ENCODE data around the gene AKAP4. TPM values are rescaled to one million over a fixed set of nuclear protein-coding genes. Genes with fewer than 3 reads are reported as not detected.

The AKAP4 gene
- total RNA-seq, 1 experiment from 2014 or later = not detected

DNA sequence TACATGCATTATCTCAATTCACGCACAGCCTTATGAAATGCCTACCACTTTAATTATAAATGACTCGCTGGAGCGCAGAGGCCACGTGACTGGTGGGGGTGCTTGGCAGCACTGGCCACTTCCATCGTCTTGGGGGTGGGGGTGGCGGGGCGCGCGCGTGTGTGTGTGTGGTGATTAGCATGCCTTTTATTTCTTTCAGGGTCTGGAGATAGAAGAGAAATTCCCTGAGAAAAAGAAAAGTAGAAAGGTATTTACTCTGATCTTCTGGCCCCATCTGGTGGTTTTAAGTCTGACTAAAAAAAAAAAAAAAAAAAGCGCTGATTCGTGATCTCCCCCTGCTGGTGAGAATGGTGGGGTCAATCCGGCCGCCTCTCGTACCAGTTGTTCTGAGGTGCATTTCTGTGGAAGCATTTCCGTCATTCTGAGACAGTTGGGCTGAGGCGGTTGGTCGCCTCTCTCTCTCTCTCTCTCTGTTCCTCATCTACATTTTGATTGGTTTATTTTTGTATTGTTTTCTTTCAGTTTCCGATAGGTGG, 3.6 kb upstream of the AKAP4 start, which contains the start of gene CCNB3:
Gene CCNB3 (plus strand): TSS at position 402 of the 536 bp plus-strand sequence. CDS start 80,399 bp downstream, outside the sequence.
- no peak within 1 kb of the TSS for H3K4me3 ChIP-seq (ENCODE audit: low read depth, low read length)
- no TSS peak for BruUV-seq (replicated peaks)

DNA sequence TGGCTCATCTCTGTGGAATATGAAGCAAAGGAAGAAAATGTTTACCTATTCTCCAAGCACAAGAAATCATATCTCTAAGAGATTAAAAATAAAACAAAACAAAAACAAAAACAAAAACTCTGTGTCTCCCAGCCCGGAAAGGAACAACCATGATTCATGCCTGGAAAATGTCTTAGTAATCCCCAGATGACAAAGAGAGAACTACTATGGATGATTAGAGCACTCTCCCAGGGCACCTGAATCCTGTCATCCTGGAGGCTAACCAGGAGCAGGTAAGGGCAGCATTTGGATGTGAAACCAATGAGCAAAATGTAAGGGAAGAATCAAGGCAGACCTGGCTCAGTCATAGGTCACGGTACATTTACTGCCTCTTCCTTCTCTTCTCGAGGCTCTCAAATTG, 1.7 kb upstream of the AKAP4 start:
- Histone ChIP-seq H3K4me3 (ENCODE audit: low read depth, low read length) (no peak overlapping the region), H3K9me3 (no peaks in the 10 kb centered on the region), H3K4me1 (peaks cover 18% of the 10 kb centered on the region), H3K27me3 (replicated peaks; ENCODE audit: control insufficient read depth, insufficient read depth, low read length) (no peaks in the 10 kb centered on the region), H3K36me3 (ENCODE audit: control insufficient read depth, insufficient read depth, low read length) (no peaks in the 10 kb centered on the region)
- Mint-ChIP-seq H3K27ac (ENCODE audit: unreplicated experiment) (peak overlapping the region; percentile 90), H3K4me1 (ENCODE audit: low read depth, unreplicated experiment) (peaks cover 17% of the 10 kb centered on the region), H3K9me3 (ENCODE audit: unreplicated experiment) (no peaks in the 10 kb centered on the region), H3K27me3 (ENCODE audit: insufficient read depth, unreplicated experiment) (no peaks in the 10 kb centered on the region), H3K4me3 (ENCODE audit: unreplicated experiment) (peak overlapping the region; percentile 25), H3K36me3 (ENCODE audit: insufficient read depth, unreplicated experiment) (no peaks in the 10 kb centered on the region)
- BruUV-seq (replicated peaks) = no TSS peak
- POLR2A ChIA-PET = no interaction called here
- CTCF ChIA-PET = interaction anchor here (0.6 to 1.3 kb wide), 2 partner anchors 89 to 102 kb away, joined by 3 to 5 read pairs; no protein-coding TSS in a partner anchor
- DNase-seq = no peak
- intact Hi-C loops (cut with micrococcal nuclease; ENCODE audit: unreplicated experiment) = loop anchor here (5.0 kb wide), 1 partner anchor 245 kb away; no protein-coding TSS in a partner anchor
- TF ChIP-seq, protein P1, sequence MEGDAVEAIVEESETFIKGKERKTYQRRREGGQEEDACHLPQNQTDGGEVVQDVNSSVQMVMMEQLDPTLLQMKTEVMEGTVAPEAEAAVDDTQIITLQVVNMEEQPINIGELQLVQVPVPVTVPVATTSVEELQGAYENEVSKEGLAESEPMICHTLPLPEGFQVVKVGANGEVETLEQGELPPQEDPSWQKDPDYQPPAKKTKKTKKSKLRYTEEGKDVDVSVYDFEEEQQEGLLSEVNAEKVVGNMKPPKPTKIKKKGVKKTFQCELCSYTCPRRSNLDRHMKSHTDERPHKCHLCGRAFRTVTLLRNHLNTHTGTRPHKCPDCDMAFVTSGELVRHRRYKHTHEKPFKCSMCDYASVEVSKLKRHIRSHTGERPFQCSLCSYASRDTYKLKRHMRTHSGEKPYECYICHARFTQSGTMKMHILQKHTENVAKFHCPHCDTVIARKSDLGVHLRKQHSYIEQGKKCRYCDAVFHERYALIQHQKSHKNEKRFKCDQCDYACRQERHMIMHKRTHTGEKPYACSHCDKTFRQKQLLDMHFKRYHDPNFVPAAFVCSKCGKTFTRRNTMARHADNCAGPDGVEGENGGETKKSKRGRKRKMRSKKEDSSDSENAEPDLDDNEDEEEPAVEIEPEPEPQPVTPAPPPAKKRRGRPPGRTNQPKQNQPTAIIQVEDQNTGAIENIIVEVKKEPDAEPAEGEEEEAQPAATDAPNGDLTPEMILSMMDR (IDR thresholded peaks at IDR 0.05; ENCODE audit: insufficient read depth in 1 of 2, low read depth in 1 of 2, low read length in 1 of 2, severe bottlenecking in 1 of 2, unreplicated experiment in 1 of 2) = no peak

More for the DNA sequence above, 3.6 kb upstream of the AKAP4 start, which contains the start of gene CCNB3:
- no peaks in the 10 kb centered on the region for H3K36me3 ChIP-seq (ENCODE audit: control insufficient read depth, insufficient read depth, low read length)
- peak; percentile 70 to 71 for DNase-seq
- no peaks in the 10 kb centered on the region for H3K27me3 Mint-ChIP-seq (ENCODE audit: insufficient read depth, unreplicated experiment)
- no peaks in the 10 kb centered on the region for H3K9me3 ChIP-seq
- no peaks in the 10 kb centered on the region for H3K36me3 Mint-ChIP-seq (ENCODE audit: insufficient read depth, unreplicated experiment)
- TF ChIP-seq, protein P1 (IDR thresholded peaks at IDR 0.05; ENCODE audit: insufficient read depth in 1 of 2, low read depth in 1 of 2, low read length in 1 of 2, severe bottlenecking in 1 of 2, unreplicated experiment in 1 of 2) = peak; percentile 60 to 77
- peaks cover 18% of the 10 kb centered on the region for H3K4me1 ChIP-seq
- ChIA-PET CTCF (interaction anchor here (1.3 kb wide), 1 partner anchor 104 kb away, joined by 10 read pairs; no protein-coding TSS in a partner anchor), POLR2A (interaction anchor here (0.7 kb wide), 1 partner anchor 102 kb away, joined by 8 read pairs; no protein-coding TSS in a partner anchor)
- peaks cover 17% of the 10 kb centered on the region for H3K4me1 Mint-ChIP-seq (ENCODE audit: low read depth, unreplicated experiment)
- peak within 1 kb of the TSS; percentile 45 for H3K27ac Mint-ChIP-seq (ENCODE audit: unreplicated experiment)
- H3K9me3 Mint-ChIP-seq (ENCODE audit: unreplicated experiment) = no peaks in the 10 kb centered on the region
- H3K27me3 ChIP-seq (replicated peaks; ENCODE audit: control insufficient read depth, insufficient read depth, low read length) = no peaks in the 10 kb centered on the region
- H3K4me3 Mint-ChIP-seq (ENCODE audit: unreplicated experiment) = peak within 1 kb of the TSS; percentile 39
- intact Hi-C loops (cut with micrococcal nuclease; ENCODE audit: unreplicated experiment) = loop anchor here (1.0 to 5.0 kb wide), 5 partner anchors 96 to 320 kb away; no protein-coding TSS in a partner anchor

DNA sequence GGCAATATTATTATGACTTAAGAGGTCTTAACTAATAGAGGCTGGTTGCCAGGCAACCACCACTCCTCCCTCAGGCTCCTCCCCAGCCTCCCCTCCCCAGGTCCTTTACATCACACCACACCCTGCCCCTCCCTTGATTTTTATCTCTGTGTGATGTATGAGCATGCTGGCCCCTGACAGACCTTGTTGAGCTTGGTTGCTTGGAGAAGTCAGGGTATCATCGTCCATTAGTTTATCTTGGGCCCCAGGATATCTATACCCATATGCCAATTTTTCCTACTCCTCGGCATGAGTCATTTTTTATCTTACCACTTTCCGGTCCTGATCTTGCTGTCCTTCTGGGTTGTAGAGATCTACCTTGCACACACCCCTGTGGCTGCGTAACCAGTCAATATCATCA, 2.5 kb downstream of the AKAP4 start:
- peaks cover 12% of the 10 kb centered on the region; the same call in 1 of the 2 replicates for H3K4me1 ChIP-seq
- H3K4me3 Mint-ChIP-seq (ENCODE audit: unreplicated experiment) = no peak overlapping the region
- H3K36me3 Mint-ChIP-seq (ENCODE audit: insufficient read depth, unreplicated experiment) = no peaks in the 10 kb centered on the region
- TF ChIP-seq, protein P1 (IDR thresholded peaks at IDR 0.05; ENCODE audit: insufficient read depth in 1 of 2, low read depth in 1 of 2, low read length in 1 of 2, severe bottlenecking in 1 of 2, unreplicated experiment in 1 of 2) = no peak
- H3K27me3 Mint-ChIP-seq (ENCODE audit: insufficient read depth, unreplicated experiment) = no peaks in the 10 kb centered on the region
- H3K36me3 ChIP-seq (ENCODE audit: control insufficient read depth, insufficient read depth, low read length) = no peaks in the 10 kb centered on the region
- intact Hi-C loops (cut with micrococcal nuclease; ENCODE audit: unreplicated experiment) = no loop called here
- ChIA-PET CTCF (interaction anchor here (0.6 to 1.4 kb wide), 2 partner anchors 98 to 263 kb away, joined by 3 to 4 read pairs; no protein-coding TSS in a partner anchor), POLR2A (interaction anchor here (0.7 kb wide), 1 partner anchor 131 kb away, joined by 7 read pairs; no protein-coding TSS in a partner anchor)
- no peak overlapping the region for H3K4me3 ChIP-seq (ENCODE audit: low read depth, low read length)
- H3K27me3 ChIP-seq (replicated peaks; ENCODE audit: control insufficient read depth, insufficient read depth, low read length) = no peaks in the 10 kb centered on the region
- no peaks in the 10 kb centered on the region for H3K9me3 ChIP-seq
- H3K27ac Mint-ChIP-seq (ENCODE audit: unreplicated experiment) = no peak overlapping the region
- no TSS peak for BruUV-seq (replicated peaks)
- no peaks in the 10 kb centered on the region for H3K9me3 Mint-ChIP-seq (ENCODE audit: unreplicated experiment)
- DNase-seq = peak in 1 of 2 experiments; percentile 31
- H3K4me1 Mint-ChIP-seq (ENCODE audit: low read depth, unreplicated experiment) = peaks cover 14% of the 10 kb centered on the region
